Stimulated activated CD4-positive, alpha-beta T cell treated with anti-CD3 and anti-CD28 coated beads, Interleukin-2, amount 100 ng/mL, for 48 hours (primary cell): Measurements from ENCODE around the gene ILDR1.

Experiments
- DNase-seq, 2 donors: peaks; one replicate each; pipeline ENCODE4 v3.0.0-alpha.2; 2020

The ILDR1 gene

GRCh38 chr3:121989943-121990342, 32.1 kb downstream of the ILDR1 start:
- DNase-seq: no peak

- no peak for DNase-seq
These were observed 33.9 kb downstream of the ILDR1 start for GRCh38 chr3:121988146-121988545.

- DNase-seq: no peak
These were observed 36.2 kb downstream of the ILDR1 start for GRCh38 chr3:121985846-121986245.

GRCh38 chr3:121981473-121981872, 40.6 kb downstream of the ILDR1 start:
- no peak for DNase-seq

- DNase-seq: no peak
These were observed 41.6 kb downstream of the ILDR1 start for GRCh38 chr3:121980450-121980796.

GRCh38 chr3:121979734-121980449, 42.2 kb downstream of the ILDR1 start:
- DNase-seq: no peak

- DNase-seq: no peak
These were observed 42.8 kb downstream of the ILDR1 start for GRCh38 chr3:121979246-121979645.

GRCh38 chr3:121976727-121977126, 45.3 kb downstream of the ILDR1 start:
- no peak for DNase-seq

GRCh38 chr3:121975702-121976302, 46.2 kb downstream of the ILDR1 start:
- no peak for DNase-seq

- no peak for DNase-seq
These were observed 47.4 kb downstream of the ILDR1 start for GRCh38 chr3:121974601-121975111.

GRCh38 chr3:121970047-121970446, 52.0 kb downstream of the ILDR1 start:
- DNase-seq: no peak

- DNase-seq: no peak
These were observed 52.4 kb downstream of the ILDR1 start for GRCh38 chr3:121969631-121970030.

- DNase-seq: no peak
These were observed 58.4 kb downstream of the ILDR1 start for GRCh38 chr3:121963608-121964007.

- DNase-seq: no peak
These were observed 59.6 kb downstream of the ILDR1 start for GRCh38 chr3:121962443-121962842.

GRCh38 chr3:121961283-121961682, 60.8 kb downstream of the ILDR1 start:
- no peak for DNase-seq

- no peak for DNase-seq
These were observed 63.2 kb downstream of the ILDR1 start for GRCh38 chr3:121958801-121959200.

GRCh38 chr3:121957674-121958415, 64.2 kb downstream of the ILDR1 start:
- no peak for DNase-seq

GRCh38 chr3:121956363-121956762, 65.7 kb downstream of the ILDR1 start:
- no peak for DNase-seq

GRCh38 chr3:121951291-121951919, 70.6 kb downstream of the ILDR1 start:
- no peak for DNase-seq

- DNase-seq: no peak
These were observed 73.4 kb downstream of the ILDR1 start for GRCh38 chr3:121948641-121949040.

GRCh38 chr3:121943431-121943830, 78.6 kb downstream of the ILDR1 start:
- no peak for DNase-seq

- DNase-seq: no peak
These were observed 79.8 kb downstream of the ILDR1 start for GRCh38 chr3:121942116-121942786.

GRCh38 chr3:121941592-121941991, 80.5 kb downstream of the ILDR1 start:
- no peak for DNase-seq
